ENCODE measurements around the gene TOX3. TPM values are rescaled to one million over a fixed set of nuclear protein-coding genes. Genes with fewer than 3 reads are reported as not detected.
A peak's percentile ranks its signal among the peaks of the same experiment; 100 is the strongest.

TOX3 gene
- total and polyA plus RNA-seq, 2 of the 13 experiments (the other 11 are each of a cell fraction or from before 2014, with no cell fraction given): 14.5 to 98.6 TPM

GRCh38 chr16:52451971-52452421 is 94.9 kb downstream of the TOX3 start (continued):
- TF ChIP-seq HNF1A (IDR thresholded peaks at IDR 0.05; ENCODE audit: low read depth) (peak; percentile 91), HNF1A (CRISPR knock-in tag; IDR thresholded peaks at IDR 0.05; ENCODE audit: borderline replicate concordance) (peak; percentile 89), HNF4G (IDR thresholded peaks at IDR 0.05; ENCODE audit: borderline replicate concordance, low read depth, low read length) (peak; percentile 78), HNF4G (CRISPR knock-in tag; IDR thresholded peaks at IDR 0.05; ENCODE audit: borderline replicate concordance, low read depth) (no peak), PRDM10 (CRISPR knock-in tag; IDR thresholded peaks at IDR 0.05; ENCODE audit: low read depth) (no peak), TOPORS (CRISPR knock-in tag; IDR thresholded peaks at IDR 0.05) (no peak), ZNF335 (CRISPR knock-in tag; IDR thresholded peaks at IDR 0.05) (no peak), FOXO1 (CRISPR knock-in tag; IDR thresholded peaks at IDR 0.05) (peak; percentile 33; the same call in 1 of the 2 replicates), ZNF160 (CRISPR knock-in tag; IDR thresholded peaks at IDR 0.05) (no peak), AKAP8 (CRISPR knock-in tag; IDR thresholded peaks at IDR 0.05) (no peak), ZFP1 (CRISPR knock-in tag; IDR thresholded peaks at IDR 0.05) (no peak), HIVEP1 (CRISPR knock-in tag; IDR thresholded peaks at IDR 0.05) (no peak), ZIK1 (CRISPR knock-in tag; IDR thresholded peaks at IDR 0.05; ENCODE audit: borderline replicate concordance, low read depth) (no peak), HOMEZ (CRISPR knock-in tag; IDR thresholded peaks at IDR 0.05; ENCODE audit: low read depth) (peak; percentile 89; the same call in 1 of the 2 replicates), CTCF (CRISPR knock-in tag; IDR thresholded peaks at IDR 0.05) (peak; percentile 15; the same call in 1 of the 2 replicates), THAP11 (CRISPR knock-in tag; IDR thresholded peaks at IDR 0.05) (peak; percentile 52; the same call in 1 of the 2 replicates), TMF1 (CRISPR knock-in tag; IDR thresholded peaks at IDR 0.05; ENCODE audit: low read depth) (no peak), ZNF513 (CRISPR knock-in tag; conservative IDR thresholded peaks at IDR 0.05) (no peak)
